RPMI8226 (cell line): ENCODE measurements around the gene BNIP5.
"Not testable (repeated sequence)": the region's sequence is repeated elsewhere in the genome, so short reads cannot be mapped to it uniquely, and the experiment has no call there.

Experiments used
- DNase-seq: peaks from one replicate; pipeline ENCODE4 v3.0.0-alpha.2; 2015

The BNIP5 gene

DNA sequence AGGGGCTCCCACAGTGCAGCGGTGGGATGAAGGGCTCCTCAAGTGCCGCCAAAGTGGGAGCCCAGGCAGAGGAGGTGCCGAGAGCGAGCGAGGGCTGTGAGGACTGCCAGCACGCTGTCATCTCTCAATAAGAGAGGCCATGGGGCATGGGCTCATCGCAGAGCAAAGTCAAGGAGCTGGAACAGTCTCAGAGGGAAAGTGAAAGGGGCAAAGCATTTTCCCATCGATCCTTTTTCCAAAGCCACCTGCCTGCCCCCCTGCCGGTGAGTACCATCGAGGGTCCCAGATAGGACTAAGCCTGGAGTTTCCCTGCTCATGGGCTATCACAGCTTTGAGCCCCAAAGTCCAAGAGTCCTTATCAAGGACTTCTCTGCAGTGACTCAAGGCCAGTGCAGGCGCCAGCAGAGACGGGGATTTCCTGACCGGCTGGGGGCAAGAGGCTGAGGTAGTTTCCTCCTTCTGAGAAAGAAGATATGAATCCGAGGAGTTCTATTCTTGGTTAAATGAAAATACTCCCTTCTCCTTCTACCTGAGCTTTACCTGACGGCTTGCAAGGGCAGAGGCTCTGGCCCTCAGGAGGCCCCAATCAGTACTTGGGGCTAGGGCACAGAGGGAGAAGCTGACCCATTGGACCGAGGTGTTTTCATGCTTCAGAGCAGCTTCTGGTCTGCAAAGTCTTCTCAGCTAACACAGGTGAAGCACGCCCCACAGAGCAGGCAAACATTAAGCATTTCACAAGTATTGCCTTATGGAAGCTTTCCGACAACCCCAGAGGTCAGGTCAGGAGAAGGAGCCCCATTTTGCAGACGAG lies 28.2 kb upstream of the BNIP5 start:
- peak; percentile 28 for DNase-seq

DNA sequence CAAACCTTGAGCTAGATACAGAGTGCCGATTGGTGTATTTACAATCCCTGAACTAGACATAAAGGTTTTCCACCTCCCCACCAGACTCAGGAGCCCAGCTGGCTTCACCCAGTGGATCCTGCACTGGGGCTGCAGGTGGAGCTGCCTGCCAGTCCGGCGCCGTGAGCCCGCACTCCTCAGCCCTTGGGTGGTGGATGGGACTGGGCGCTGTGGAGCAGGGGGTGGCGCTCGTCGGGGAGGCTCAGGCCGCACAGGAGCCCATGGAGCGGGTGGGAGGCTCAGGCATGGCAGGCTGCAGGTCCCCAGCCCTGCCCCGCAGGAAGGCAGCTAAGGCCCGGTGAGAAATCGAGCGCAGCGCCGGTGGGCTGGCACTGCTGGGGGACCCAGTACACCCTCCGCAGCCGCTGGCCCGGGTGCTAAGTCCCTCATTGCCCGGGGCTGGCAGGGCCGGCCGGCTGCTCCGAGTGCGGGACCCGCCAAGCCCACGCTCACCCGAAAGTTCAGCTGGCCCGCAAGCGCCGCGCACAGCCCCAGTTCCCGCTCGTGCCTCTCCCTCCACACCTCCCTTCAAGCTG lies 27.5 kb upstream of the BNIP5 start:
- not testable (repeated sequence) for DNase-seq

DNA sequence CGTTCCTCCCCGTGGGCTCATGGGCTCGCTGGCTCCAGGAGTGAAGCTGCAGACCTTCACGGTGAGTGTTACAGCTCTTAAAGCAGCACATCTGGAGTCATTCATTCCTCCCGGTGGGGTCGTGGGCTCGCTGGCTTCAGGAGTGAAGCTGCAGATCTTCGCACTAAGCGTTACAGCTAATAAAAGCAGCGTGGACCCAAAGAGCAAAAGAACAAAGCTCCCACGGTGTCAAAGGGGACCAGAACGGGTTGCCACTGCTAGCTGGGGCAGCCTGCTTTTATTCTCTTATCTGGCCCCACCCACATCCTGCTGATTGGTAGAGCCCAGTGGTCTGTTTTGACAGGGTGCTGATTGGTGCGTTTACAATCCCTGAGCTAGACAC lies 26.7 kb upstream of the BNIP5 start:
- DNase-seq, result not testable (repeated sequence)

DNA sequence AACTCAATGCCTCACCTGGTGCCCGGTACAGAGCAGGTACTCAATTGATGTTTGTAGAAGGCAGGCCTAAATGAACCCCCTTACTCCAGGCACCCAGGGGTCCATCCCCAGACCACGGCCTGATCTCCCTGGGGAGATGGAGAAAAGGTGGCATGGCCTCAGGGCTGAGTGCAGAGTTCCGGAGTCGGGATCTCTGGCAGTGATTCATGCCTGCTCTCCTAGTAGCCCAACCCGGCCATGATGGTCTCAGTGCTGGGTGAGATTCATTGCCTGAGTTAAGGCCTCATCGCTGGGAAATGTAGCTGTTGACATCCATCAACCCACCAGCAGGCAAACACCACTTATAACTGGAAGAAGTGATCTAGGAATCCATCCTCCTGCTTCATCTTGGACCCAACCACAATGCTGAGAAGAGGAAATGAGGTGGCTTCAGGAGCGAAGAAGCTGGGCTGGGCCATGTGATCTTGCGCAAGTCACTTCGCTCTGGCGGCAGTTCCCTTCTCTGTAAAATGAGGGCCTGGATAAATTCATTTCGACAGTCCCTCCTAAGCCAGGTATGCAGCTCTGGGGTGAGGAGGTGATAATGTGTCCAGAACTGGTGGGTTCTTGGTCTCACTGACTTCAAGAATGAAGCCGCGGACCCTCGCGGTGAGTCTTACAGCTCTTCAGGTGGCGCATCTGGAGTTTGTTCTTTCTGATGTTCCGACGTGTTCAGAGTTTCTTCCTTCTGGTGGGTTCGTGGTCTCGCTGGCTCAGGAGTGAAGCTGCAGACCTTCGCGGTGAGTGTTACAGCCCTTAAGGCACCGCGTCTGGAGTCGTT lies 26.1 kb upstream of the BNIP5 start:
- DNase-seq, result no peak

DNA sequence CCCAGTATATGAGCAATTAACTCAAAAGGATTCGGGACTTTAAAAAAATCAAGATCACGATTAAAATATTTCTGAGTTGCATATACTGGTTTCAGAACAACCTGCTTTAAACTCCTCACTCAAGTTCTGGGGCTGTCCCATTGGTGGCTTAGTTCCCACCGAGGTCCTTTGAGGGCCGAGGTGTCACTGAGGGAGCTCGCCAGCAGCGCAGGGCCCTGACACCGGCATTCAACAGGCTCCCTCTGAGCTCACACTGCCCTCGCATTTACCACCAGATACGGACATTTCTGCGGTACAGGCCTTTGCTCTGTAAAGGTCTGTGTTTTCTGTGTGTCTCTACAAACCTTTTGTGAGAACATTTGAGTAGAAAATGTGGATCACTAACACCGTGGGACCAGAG lies 24.4 kb upstream of the BNIP5 start:
- no peak for DNase-seq

DNA sequence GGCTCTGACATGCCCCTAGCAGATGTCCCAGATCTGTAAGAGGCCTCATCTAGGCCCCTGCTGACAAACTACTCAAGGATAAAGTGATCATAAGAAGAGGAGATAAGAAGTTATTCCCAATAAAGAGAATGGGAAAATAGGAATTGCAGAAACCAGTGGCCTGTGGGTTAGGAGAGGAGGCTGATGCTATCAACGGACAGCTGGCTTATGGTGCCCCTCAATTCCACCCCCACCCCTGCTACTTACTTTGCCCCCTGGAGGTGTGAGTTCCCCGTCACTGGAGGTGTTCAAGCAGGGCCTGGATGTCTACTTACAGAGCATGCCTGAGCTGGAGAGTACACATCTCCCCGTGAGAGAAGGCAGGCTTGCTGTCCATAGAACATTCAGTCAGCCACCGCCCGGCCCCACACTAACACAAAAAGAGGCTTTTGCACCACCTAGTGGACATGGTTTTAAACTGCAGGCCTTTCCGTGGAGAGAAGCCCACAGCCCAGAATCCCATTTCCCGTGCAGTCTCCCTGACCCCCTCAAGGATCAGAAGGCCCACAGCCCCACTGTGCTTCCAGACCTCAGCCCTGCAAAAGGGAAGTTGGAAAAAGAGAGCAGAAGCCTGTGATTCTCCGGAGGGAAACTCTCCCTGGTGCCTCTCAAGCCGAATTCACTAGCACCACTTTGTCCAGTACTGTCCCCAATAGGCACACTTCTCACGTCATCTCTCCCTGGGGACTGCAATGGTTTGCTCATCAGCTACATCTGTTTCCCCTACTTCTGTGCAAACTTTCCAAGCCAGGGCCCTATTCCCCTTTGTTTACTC lies 23.8 kb upstream of the BNIP5 start:
- DNase-seq, result peak; percentile 78

DNA sequence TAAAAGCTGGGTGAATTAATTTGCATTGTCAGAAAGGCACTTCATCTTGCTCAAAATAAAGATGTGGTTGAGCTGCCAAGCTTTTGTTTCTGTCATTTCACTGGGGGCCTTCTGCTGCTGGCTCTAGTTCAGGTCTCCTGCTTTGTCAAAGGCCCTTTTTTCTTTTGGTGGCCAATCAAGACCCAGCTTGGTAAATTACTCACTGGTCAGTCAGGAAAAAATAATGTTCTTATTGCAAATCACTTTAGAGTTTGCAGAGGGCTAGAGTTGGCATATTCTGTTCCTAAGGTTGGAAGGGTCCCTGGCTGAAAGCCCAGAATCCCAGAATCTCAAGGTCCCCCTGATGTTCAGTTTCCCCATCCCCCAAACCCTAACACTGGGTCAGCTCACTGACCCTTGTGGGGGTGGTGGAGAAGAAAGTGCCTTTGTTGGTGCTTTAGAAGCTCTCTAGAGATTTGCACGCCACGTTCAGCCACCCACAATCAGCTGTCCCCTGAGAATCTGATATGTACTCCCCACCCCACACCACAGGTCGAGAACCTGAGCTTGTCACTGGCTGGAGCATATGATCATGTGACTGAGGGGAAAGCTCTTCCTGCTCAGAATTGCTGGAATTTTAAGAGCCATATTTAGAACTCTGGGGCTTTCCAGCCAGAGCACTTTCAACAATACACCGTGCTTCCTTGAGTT lies 21.7 kb upstream of the BNIP5 start:
- DNase-seq, result no peak

DNA sequence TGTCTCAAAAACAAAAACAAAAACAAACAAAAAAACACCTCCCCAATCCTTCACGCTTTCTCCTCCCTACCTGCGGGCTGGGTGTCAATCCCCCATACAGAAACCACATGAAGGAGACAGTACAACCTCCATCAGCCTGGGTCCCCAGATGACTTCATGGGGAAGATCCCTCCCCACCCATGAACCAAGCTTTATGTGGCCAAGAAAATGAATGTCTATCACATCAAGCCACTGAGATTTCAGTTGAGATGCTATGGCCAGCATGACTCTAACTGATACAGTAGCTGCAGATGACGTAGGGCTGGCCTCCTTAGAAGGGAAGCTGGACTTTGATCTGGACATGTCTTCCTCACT lies 21.2 kb upstream of the BNIP5 start:
- no peak for DNase-seq

DNA sequence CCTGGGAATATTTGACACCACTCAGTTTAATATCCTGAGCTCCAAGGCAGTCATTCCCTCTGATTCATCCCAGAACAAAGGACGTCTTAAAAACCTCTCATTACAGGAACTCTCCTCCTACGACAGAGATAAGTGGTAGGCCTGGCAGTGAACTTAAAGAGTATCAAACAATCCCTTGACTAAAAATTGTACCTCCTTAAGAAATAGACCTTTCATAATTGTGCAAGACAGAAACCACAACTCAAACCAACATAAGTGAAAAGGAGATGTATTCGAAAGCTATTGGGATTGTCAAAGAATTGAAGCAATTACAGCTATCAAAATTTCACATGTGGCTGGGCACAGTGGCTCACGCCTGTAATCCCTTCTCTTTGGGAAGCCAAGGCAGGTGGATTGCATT lies 19.1 kb upstream of the BNIP5 start:
- no peak for DNase-seq

DNA sequence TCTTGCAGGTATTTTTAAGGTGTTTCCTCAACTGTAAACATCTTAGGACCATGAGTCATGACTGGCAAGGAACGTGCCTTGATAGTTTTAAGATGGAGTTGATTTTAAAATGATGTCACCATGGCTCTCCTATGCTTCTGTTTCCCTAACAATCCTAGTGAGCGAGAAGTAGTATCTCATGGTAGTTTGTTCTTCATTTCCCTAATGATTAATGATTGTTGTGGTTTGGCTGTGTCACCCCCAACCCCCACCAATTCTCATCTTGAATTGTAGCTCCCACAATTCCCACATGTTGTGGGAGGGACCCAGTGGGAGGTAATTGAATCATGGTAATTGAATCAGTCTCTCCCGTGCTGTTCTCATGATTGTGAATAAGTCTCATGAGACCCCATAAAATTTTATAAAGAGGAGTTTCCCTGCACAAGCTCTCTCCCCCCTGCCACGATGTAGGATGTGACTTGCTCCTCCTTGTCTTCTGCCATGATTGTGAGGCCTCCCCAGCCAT lies 16.8 kb upstream of the BNIP5 start:
- no peak for DNase-seq

DNA sequence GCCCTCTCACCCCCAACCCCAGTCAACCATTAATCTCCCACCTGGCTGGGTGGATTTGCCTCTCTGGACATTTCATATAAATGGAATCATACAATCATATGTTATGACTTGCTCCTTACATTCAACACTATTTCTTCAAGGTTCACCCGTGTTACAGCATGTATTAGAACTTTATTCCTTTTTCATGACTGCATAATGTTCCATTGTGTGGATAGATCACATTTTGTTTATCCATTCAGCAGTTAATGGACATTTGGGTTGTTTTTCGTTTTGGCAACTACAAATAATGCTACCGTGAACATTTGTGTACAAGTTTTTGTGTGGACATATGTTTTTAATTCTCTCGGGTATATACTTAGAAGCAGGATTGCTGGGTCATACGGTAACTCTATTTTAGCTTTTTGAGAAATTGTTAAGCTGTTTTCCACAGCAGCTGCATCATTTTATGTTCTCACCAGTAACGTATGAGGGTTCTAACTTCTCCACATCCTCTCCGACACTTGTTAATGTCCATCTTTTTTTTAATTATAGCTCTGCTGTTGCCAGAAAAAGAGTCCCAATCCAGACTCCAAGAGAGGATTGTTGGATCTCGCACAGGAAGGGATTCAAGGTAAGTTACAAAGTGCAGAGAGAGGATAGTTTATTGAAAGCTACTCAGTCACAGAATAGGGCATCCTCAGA lies 15.9 kb upstream of the BNIP5 start:
- DNase-seq, result no peak

DNA sequence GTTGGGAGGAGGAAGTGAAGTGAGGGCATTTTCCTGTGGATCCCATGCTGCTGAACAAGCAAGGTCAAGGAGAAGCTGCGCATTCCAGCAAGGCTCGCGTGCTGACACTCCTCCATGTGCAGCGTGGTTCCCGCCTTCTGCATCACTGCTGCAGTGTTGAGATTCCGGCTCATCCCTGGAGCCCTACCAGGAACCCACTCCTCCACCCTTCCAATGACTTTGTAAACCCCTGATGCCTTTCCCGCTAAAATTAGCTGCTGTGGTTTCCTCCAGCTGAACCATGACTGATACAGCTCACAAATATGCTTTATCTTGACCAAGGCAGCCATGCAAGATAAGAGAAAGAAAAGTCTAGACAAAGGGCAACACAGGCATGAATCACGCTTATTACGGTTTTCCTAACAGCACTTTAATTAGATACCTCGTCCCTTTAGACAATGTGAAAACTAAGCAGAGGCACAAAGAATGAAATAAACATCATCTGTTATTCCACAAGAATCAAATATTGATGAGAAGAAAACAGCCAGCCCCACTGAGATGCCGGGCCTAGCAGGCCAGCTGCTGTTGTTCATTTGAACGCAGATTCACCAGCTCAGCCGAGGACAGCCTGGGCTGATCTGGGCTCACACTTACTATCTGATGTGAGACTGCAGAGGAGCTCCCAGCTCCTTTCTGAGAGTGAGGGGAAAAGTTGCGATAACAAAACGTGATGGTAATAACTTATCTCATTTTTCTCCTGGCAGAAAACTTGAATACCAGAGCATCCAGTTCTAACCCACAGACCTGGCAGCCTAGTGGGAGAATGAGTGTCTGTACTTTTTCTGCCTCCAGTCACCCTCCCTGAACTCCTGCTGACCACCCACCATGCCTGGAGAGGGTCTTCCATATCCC lies 14.2 kb upstream of the BNIP5 start:
- DNase-seq, result no peak

DNA sequence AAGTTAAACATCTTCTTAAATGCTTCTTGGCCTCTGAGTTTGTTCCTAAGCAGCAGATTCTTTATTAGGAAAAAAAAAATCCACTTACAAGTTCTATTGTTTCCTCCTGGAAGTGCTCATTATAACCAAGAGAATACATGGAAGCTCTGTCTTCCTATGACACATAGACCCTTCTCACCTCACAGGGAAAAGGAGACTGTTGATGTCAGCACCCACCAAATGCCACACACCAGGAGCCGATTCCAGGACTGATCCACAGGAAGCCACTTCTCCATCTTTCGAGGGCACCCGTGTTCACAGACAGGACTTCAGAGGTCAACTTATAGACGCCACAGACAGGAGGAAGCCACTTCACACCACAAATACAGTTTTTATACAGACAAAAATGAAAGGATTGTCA lies 13.4 kb upstream of the BNIP5 start:
- no peak for DNase-seq

DNA sequence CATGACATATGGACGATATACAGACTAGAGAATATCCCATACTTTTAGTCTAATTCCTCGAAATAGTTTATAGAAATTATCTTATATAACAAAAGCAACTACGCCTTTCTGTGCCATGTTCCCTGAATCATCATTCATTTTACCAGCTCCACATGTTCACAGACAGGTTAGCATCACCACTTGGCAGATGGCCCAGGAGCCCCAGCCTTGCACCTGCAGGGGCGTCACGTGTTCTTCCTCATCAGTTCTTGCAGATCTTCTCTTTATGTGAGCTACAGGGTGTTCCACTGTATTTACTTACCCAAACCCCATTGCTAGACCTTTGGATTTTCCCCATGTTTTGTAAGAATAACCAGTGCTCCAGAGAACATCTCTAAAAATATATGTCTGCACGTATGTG lies 12.6 kb upstream of the BNIP5 start:
- DNase-seq, result peak; percentile 98

DNA sequence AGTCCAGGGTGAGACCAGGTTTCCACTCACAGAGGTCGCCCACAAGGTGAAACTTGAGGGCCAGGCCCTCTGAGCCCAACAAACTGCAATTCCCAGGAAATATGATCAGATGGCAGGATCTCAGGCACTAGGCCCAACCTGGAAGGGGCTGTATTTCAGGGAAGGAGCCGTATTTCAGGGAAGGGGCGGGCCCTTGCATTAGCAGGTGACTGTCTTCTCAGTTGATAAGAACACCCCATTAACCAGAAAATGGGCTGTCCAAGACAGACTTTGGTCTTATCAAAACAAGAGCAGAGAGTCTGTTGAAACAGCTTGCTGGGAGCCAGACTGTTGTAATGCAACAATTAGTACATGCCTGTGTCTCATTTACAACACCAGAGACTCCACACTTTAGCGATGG lies 10.9 kb upstream of the BNIP5 start:
- DNase-seq, result no peak

DNA sequence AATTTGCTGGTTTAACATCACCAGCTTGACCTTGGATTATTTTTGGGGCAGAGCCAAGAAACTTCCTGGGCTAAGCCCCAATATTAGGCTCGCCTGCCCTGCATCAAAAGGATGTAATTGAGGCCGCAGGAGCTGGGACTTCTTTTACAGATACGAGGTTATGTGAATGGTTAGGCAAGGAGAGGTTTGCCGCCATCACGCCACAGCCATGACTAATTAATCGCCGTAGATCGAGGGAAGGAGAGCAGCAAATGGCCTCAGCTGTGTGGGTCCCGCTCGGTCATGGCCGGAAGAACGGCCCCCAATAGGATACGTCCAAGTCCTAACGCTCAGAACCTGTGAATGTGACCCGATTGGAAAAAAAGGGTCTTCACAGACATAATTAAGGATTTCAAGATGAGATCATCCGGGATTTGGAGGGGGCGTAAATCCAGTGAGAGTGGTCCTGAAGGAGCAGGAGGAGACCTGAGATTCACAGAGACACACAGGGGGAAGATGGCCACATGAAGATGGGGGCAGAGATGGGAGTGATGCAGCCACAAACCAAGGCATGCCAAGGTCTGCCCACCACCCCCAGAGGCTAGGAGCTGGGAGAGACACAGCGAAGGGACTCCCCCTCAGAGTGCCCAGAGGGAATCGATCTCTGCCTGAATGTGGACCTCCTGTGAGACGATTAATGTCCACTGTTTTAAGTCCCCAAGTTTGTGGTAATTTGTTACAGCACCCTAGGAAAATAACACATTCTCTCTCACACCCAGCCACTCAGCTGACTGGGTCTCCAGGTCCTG lies 10.0 kb upstream of the BNIP5 start:
- no peak for DNase-seq

DNA sequence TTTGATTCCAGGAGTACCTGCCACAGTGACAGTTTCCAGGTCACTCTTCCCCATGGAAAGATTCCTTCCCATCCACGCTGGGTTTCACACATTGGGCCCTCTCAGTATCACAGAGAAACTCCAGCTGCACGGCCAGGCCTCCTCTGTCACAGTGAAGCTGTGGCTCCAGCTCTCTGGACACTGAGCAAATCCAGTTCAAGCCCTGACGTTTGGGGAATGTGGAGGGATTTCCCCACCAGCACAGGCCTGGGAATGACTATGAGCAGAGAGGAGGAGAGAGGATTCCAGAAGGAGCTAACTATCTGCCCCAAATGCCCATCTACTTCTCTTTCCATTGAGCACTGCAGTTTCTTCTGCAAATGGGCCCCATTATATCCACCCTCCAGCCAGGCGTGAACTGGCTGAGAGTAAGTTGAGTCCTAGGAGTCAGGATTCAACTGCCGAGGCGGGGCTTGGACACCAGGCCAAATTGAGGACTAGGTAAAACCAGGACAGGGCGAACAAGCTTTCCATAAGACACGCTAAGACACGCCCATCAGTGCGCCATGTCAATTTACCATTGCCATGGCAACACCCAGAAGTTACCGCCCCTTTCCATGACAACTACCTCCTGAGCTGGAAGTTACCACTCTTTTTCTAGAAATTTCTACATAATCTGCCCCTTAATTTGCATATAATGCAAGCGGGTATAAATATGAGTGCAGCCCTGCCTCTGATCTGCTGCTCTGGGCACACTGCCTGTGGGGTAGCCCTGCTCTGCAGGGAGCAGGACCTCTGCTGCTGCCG lies 9.2 kb upstream of the BNIP5 start:
- DNase-seq, result no peak

DNA sequence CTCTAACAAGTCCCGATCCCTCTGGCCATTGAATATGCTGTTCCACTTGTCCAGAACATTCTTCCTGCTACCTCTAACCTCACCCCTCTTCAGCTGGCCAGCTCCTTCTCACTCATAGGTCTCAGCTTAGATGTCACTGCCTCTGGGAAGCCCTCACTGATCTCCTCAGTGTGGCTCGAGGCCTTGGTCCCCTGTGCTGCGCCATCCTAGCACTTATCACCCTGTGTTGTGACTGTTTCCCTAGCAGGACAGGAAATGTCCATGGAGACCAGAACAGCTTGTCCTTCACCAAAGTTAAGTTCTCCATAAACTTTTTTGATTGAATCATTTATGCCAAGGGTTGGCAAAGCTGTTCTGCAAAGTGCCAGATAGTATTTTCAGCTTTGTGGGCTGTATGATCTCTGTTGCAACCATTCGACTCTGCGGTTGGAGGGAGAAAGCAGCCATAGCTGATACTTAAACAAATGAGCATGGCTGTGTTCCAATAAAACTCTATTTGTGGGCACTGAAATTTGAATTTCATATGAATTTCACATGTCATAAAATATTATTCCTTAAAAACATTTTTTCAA lies 6.5 kb upstream of the BNIP5 start:
- no peak for DNase-seq
